Endothelial cell of umbilical vein (primary cell): ENCODE measurements around the gene RSKR. TPM values are rescaled to one million over a fixed set of nuclear protein-coding genes. Genes with fewer than 3 reads are reported as not detected.

Source experiments
- BruUV-seq: library from RNA; stranded (reverse); fragments of 400-500 nt; replicated peaks from 2 replicates; lab custom pipeline; 2021; lab: Mats Ljungman, UMichigan
- CTCF ChIA-PET: fragments of 300-600, 350-600 bp; sonication (Branson Sonifier 250); formaldehyde crosslinking; loops from one replicate; lab custom pipeline; 2021; ENCODE audit warnings: antibody characterized with exemption, inconsistent platforms; lab: Charles Lee
- POLR2A ChIA-PET: fragments of 300-600, 350-600 bp; sonication (Branson Sonifier 250); formaldehyde crosslinking; loops from one replicate; lab custom pipeline; 2021; ENCODE audit warnings: antibody characterized with exemption, inconsistent platforms; lab: Charles Lee
- DNase-seq: peaks from one replicate; pipeline ENCODE4 v3.0.0-alpha.2; 2011; ENCODE audit warnings: low read depth, low spot score
- FAIRE-seq: peaks from 2 replicates; lab custom pipeline; 2011; peaks lifted over from hg19 to GRCh38; lab: Jason Lieb, UNC
- H2AFZ ChIP-seq: 2 replicates; pipeline ENCODE4 v1.6.0; 2012; ENCODE audit warnings: low read depth, low read length, control low read depth, inconsistent platforms
- H3K27ac ChIP-seq: 2 replicates; pipeline ENCODE4 v1.5.1; 2011; ENCODE audit warnings: low read depth, mild to moderate bottlenecking, control low read depth, low read length, moderate library complexity; ENCODE audit not compliant: insufficient read depth
- H3K27me3 ChIP-seq, 2 experiments: 2 replicates each; pipeline versions ENCODE4 v1.6.0 to v1.6.1; 2011; ENCODE audit warnings: low read length in 2 of 2, mixed read lengths in 1 of 2; ENCODE audit not compliant: control insufficient read depth in 2 of 2, insufficient read depth in 2 of 2
- H3K36me3 ChIP-seq, 2 experiments: 2 replicates in 1 of 2; 3 replicates in 1 of 2; pipeline ENCODE4 v1.5.1; 2011; ENCODE audit warnings: low read length in 2 of 2, mild to moderate bottlenecking in 1 of 2, moderate library complexity in 1 of 2; ENCODE audit not compliant: control insufficient read depth in 2 of 2, insufficient read depth in 2 of 2; ENCODE audit errors: extremely low read depth in 1 of 2
- H3K4me1 ChIP-seq: 3 replicates; pipeline ENCODE4 v1.5.1; 2011; ENCODE audit warnings: mild to moderate bottlenecking, low read length; ENCODE audit not compliant: control insufficient read depth, insufficient read depth; ENCODE audit errors: extremely low read depth
- H3K4me2 ChIP-seq: 2 replicates; pipeline ENCODE4 v1.6.1; 2011; ENCODE audit warnings: low read length, control low read depth, mixed read lengths; ENCODE audit not compliant: insufficient read depth
- H3K4me3 ChIP-seq, 3 experiments: fragments of 200-600 bp in 1 of 3; sonication (generic), shearing (Covaris generic) in 1 of 3; replicated peaks in 1 of 3; 2 replicates each; pipeline ENCODE4 v1.5.1; 2011 to 2016; ENCODE audit warnings: control low read depth in 3 of 3, low read length in 3 of 3, mild to moderate bottlenecking in 2 of 3, inconsistent platforms in 1 of 3, low read depth in 1 of 3, moderate library complexity in 1 of 3; ENCODE audit not compliant: insufficient read depth in 1 of 3
- H3K79me2 ChIP-seq: 2 replicates; pipeline ENCODE4 v1.6.0; 2012; ENCODE audit warnings: low read length, inconsistent platforms; ENCODE audit not compliant: control insufficient read depth, insufficient read depth
- H3K9ac ChIP-seq: replicated peaks from 2 replicates; pipeline ENCODE3; 2011; ENCODE audit warnings: low read length, control low read depth; ENCODE audit not compliant: insufficient read depth; ENCODE audit errors: extremely low read depth
- H3K9me1 ChIP-seq: replicated peaks from 3 replicates; pipeline ENCODE4 v1.6.0; 2011; ENCODE audit warnings: mild to moderate bottlenecking, low read length; ENCODE audit not compliant: control insufficient read depth, insufficient read depth; ENCODE audit errors: extremely low read depth
- H3K9me3 ChIP-seq: replicated peaks from 2 replicates; pipeline ENCODE4 v1.5.1; 2012; ENCODE audit warnings: low read length, inconsistent platforms; ENCODE audit not compliant: control insufficient read depth, insufficient read depth
- H4K20me1 ChIP-seq: replicated peaks from 2 replicates; pipeline ENCODE3; 2011; ENCODE audit warnings: mild to moderate bottlenecking, low read length; ENCODE audit not compliant: control insufficient read depth, insufficient read depth; ENCODE audit errors: extremely low read depth
- EZH2 ChIP-seq: IDR thresholded peaks from 2 replicates; pipeline ENCODE4 v1.6.1; 2012; ENCODE audit warnings: borderline replicate concordance, low read depth, mild to moderate bottlenecking, moderate library complexity, low read length, inconsistent platforms; ENCODE audit not compliant: severe bottlenecking
- FOS ChIP-seq: IDR thresholded peaks from 2 replicates; pipeline ENCODE4 v1.6.1; 2011; ENCODE audit warnings: mild to moderate bottlenecking, low read length, moderate library complexity, borderline replicate concordance; ENCODE audit not compliant: insufficient read depth
- GATA2 ChIP-seq: IDR thresholded peaks from 2 replicates; pipeline ENCODE4 v1.7.0; 2011; ENCODE audit warnings: low read depth, mild to moderate bottlenecking, moderate library complexity, mixed read lengths, low read length; ENCODE audit not compliant: insufficient read length, insufficient read depth
- JUN ChIP-seq: IDR thresholded peaks from 2 replicates; pipeline ENCODE4 v1.6.1; 2011; ENCODE audit warnings: borderline replicate concordance, low read depth; ENCODE audit not compliant: insufficient read length, insufficient read depth
- MYC ChIP-seq: IDR thresholded peaks from one replicate; pipeline ENCODE4 v1.6.1; 2011; ENCODE audit warnings: mild to moderate bottlenecking, low read depth, low read length
- POLR2A ChIP-seq: IDR thresholded peaks from 2 replicates; pipeline ENCODE4 v1.6.1; 2012; ENCODE audit warnings: low read depth, mild to moderate bottlenecking, control low read depth, low read length
- POLR2AphosphoS5 ChIP-seq: IDR thresholded peaks from 2 replicates; pipeline ENCODE4 v1.6.1; 2012; ENCODE audit warnings: low read depth, mild to moderate bottlenecking, control low read depth, low read length, moderate library complexity; ENCODE audit not compliant: insufficient read depth
- dilution Hi-C: fragments of 300-500 bp; cut with MboI; formaldehyde crosslinking; loops from one replicate; pipeline ENCODE4 v1.15.0; 2019; ENCODE audit warnings: low sequenced_read_pairs; ENCODE audit not compliant: extremely low pct_ligation_motif_present
- intact Hi-C: fragments of 100-400 bp; cut with micrococcal nuclease; formaldehyde crosslinking; loops from one replicate; pipeline ENCODE4 v1.10.0; 2022
- polyA plus RNA-seq, 4 experiments: library from polyadenylated mRNA; depleted of rRNA in 3 of 4; stranded (reverse) in 3 of 4; unstranded in 1 of 4; fragments of >200 nt; gene quantifications; 2 replicates each; pipeline versions ENCODE4 v1.2.1 to v1.2.3, GENCODE V29; 2011 to 2012; ENCODE audit warnings: missing spikeins in 1 of 4
- total RNA-seq: library from RNA; stranded (reverse); gene quantifications from 2 replicates; pipeline ENCODE4 v1.2.3, GENCODE V29; 2021
- TF ChIP-seq, protein P1 (sequence below): IDR thresholded peaks from 2 replicates; pipeline ENCODE4 v1.6.1; 2011; ENCODE audit not compliant: insufficient read depth, insufficient read length
- TF ChIP-seq, protein P2 (sequence below), 2 donors: IDR thresholded peaks; 1 replicate in 1 of 2; 2 replicates in 1 of 2; pipeline ENCODE4 v1.5.1; 2011; ENCODE audit warnings: low read length in 2 of 2, mild to moderate bottlenecking in 2 of 2, moderate library complexity in 2 of 2, control low read depth in 1 of 2, inconsistent platforms in 1 of 2, low read depth in 1 of 2; ENCODE audit not compliant: insufficient read depth in 1 of 2; ENCODE audit errors: extremely low read depth in 1 of 2

RSKR gene
- total and polyA plus RNA-seq, 2 donors (not counting 3 experiments of a cell fraction or from before 2014, with no cell fraction given), result 10.0 to 19.9 TPM

DNA sequence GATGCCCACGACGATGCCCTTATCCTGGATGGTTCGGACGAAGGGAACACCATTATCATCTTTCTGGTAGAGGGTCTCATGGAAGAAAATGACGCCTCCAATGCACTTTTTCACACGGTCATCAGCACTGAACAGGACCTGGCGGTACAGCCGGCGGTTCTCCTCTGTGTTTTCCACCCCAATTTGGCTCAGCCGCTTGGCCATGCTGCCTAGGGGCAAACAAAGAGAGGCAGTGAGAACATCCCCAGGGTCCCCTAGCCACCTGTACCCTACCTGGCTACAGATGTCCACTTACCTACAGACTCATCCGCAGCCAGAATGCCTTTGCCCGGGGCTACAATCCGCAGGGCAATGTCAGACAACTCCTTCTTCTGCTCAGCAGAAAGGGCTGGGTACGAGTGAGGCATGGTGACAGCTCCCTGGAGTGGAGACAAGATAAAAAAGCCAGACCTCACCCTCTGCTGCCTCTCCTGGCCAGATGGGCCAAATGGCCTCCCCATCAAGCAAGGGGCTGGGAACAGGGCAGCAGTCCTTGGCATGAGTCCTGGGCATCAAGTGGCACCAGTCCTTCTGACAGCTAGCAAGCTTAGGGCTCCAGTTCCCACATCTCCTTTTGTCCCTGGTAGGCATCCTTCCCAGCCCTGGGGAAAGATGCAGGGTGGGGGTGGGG, 38.7 kb downstream of the RSKR start:
- ChIA-PET CTCF (no interaction called here), POLR2A (interaction anchor here (0.5 kb wide), 1 partner anchor 292 kb away, joined by 5 read pairs; no protein-coding TSS in a partner anchor)
- no peaks in the 10 kb centered on the region for H3K9me3 ChIP-seq
- H3K79me2 ChIP-seq, result peaks cover 6% of the 10 kb centered on the region
- no peaks in the 10 kb centered on the region for H4K20me1 ChIP-seq
- no peak overlapping the region for H2AFZ ChIP-seq
- peaks cover 5 to 6% of the 10 kb centered on the region in 2 experiments for H3K36me3 ChIP-seq
- BruUV-seq, result no TSS peak
- intact Hi-C loops (no loop called here), dilution Hi-C loops (no loop called here)
- no peak overlapping the region for H3K4me2 ChIP-seq
- H3K4me3 ChIP-seq, result no peak overlapping the region
- DNase-seq (no peak), FAIRE-seq (no peak)
- no peak overlapping the region for H3K9ac ChIP-seq
- H3K9me1 ChIP-seq, result no peaks in the 10 kb centered on the region
- H3K27me3 ChIP-seq, result no peaks in the 10 kb centered on the region
- TF ChIP-seq, protein P1, sequence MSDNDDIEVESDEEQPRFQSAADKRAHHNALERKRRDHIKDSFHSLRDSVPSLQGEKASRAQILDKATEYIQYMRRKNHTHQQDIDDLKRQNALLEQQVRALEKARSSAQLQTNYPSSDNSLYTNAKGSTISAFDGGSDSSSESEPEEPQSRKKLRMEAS, result no peak
- TF ChIP-seq POLR2A, result no peak
- TF ChIP-seq MYC, result no peak
- no peak for TF ChIP-seq GATA2
- TF ChIP-seq JUN, result no peak
- no peak for TF ChIP-seq FOS
- TF ChIP-seq, protein P2, sequence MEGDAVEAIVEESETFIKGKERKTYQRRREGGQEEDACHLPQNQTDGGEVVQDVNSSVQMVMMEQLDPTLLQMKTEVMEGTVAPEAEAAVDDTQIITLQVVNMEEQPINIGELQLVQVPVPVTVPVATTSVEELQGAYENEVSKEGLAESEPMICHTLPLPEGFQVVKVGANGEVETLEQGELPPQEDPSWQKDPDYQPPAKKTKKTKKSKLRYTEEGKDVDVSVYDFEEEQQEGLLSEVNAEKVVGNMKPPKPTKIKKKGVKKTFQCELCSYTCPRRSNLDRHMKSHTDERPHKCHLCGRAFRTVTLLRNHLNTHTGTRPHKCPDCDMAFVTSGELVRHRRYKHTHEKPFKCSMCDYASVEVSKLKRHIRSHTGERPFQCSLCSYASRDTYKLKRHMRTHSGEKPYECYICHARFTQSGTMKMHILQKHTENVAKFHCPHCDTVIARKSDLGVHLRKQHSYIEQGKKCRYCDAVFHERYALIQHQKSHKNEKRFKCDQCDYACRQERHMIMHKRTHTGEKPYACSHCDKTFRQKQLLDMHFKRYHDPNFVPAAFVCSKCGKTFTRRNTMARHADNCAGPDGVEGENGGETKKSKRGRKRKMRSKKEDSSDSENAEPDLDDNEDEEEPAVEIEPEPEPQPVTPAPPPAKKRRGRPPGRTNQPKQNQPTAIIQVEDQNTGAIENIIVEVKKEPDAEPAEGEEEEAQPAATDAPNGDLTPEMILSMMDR (IDR thresholded peaks at IDR 0.05; ENCODE audit: extremely low read depth in 1 of 2, insufficient read depth in 1 of 2, low read depth in 1 of 2, low read length in 2 of 2), result no peak
- TF ChIP-seq POLR2AphosphoS5, result no peak
- TF ChIP-seq EZH2, result no peak
- no peak overlapping the region for H3K27ac ChIP-seq
- H3K4me1 ChIP-seq, result peaks cover 10% of the 10 kb centered on the region
